Gastroesophageal sphincter (tissue), 3 donors: ENCODE data around the gene ADAMTSL3.

Experiments used
- CTCF ChIP-seq, 4 experiments: fragments of 200-600 bp in 2 of 4; fragments of 450-650 bp in 2 of 4; sonication (generic) in 1 of 4; IDR thresholded peaks; one replicate each; pipeline ENCODE4 v1.5.1; 2017 to 2019; ENCODE audit warnings: antibody characterized with exemption in 4 of 4, mild to moderate bottlenecking in 2 of 4, moderate library complexity in 2 of 4
- POLR2A ChIP-seq, 2 donors: fragments of 450-650 bp; IDR thresholded peaks; one replicate each; pipeline ENCODE4 v1.6.1; 2017; ENCODE audit warnings: antibody characterized with exemption in 2 of 2, mild to moderate bottlenecking in 2 of 2, moderate library complexity in 1 of 2
- POLR2AphosphoS5 ChIP-seq: sonication (generic); formaldehyde crosslinking; IDR thresholded peaks from one replicate; pipeline ENCODE4 v1.6.1; 2017; ENCODE audit warnings: antibody characterized with exemption

GRCh38 chr15:83838763-83839162, 184.8 kb downstream of the ADAMTSL3 start:
- TF ChIP-seq POLR2AphosphoS5 (no peak), CTCF (IDR thresholded peaks at IDR 0.05) (no peak), POLR2A (IDR thresholded peaks at IDR 0.05) (no peak)
